HG03039 (cell line): ENCODE measurements around the gene SIRT4.
"Not testable (repeated sequence)": the region's sequence is repeated elsewhere in the genome, so short reads cannot be mapped to it uniquely, and the experiment has no call there.

Experiments used
- ATAC-seq: cut with Tn5 transposase; IDR thresholded peaks from one replicate; pipeline ENCODE4 v1.9.1; 2021; ENCODE audit warnings: mild to moderate bottlenecking, moderate library complexity; ENCODE audit not compliant: unreplicated experiment

Gene SIRT4, protein sequence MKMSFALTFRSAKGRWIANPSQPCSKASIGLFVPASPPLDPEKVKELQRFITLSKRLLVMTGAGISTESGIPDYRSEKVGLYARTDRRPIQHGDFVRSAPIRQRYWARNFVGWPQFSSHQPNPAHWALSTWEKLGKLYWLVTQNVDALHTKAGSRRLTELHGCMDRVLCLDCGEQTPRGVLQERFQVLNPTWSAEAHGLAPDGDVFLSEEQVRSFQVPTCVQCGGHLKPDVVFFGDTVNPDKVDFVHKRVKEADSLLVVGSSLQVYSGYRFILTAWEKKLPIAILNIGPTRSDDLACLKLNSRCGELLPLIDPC

DNA sequence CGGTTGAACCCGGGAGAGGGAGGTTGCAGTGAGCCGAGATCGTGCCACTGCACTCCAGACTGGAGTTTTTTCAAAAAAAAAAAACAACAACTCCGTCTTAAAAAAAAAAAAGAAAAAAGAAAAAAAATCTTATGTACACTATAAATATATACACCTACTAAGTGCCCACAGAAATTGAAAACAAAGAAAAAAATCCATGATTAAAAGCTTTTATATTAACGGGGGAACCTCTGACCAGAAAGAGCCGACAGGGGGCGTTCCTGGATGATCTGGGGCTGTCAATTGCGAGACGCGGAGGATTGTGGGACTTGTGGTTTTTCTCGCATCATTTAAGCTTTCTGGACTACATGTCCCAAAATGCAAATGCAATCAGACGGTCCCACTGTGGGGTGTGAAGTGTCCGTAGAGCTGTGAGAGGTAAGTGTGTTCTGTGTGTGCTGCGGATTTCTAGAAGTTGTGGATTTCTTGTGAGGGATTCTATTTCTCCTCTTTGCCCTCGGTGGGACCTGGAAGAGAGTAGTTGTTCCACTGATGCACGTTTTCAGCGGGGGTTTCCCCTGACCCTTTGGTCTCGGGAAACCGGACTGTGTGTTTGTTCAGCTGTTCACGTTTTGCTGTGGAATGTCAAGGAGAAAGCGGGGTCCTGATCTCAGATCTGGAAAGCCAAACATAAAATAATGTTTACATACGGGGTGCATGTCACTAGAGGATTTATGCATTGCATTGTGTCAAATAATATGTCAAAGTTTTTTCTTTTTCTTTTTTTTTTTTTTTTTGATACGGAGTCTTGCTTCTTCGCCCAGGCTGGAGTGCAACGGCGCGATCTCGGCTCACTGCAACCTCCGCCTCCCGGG, at the start of gene SIRT4:
SIRT4 (plus strand) TSS at position 360 of the 854 bp plus-strand sequence. CDS start 1,241 bp downstream, outside the sequence.
- peak; percentile 71 for ATAC-seq

DNA sequence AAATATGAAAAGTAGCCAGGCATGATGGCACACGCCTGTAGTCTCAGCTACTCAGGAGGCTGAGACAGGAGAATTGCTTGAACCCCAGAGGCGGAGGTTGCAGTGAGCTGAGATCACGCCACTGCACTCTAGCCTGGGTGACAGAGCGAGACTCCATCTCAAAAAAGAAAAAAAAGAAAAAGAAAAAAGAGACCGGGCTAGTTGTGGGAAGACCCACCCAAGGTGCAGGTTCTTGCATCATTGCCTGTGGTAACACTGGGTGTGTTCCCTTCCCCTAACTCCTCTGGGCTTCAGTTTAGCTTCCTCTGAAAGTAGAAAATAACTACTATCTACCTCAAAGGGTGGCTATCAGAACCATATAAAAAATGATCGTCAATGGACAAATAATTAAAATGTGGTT, 48.8 kb upstream of the SIRT4 start:
- not testable (repeated sequence) for ATAC-seq

DNA sequence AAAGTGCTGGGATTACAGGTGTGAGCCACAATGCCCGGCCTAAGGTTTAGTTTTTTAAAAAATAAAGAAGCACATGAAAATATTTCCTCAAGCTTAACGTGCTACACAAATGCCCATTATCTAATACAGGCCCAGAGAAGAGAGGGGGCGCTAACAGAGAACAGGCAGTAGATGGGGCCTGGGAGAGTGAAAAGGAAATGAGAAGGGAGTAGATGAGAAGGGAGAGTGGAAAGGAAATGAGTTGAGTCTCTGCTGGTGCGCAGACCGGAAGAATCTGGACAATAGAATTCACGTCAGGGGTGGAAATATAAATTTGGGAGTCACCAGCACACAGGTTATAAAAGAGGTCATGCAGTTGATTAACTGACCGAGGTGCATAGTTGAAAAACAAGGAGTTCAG, 47.3 kb upstream of the SIRT4 start:
- ATAC-seq = no peak

DNA sequence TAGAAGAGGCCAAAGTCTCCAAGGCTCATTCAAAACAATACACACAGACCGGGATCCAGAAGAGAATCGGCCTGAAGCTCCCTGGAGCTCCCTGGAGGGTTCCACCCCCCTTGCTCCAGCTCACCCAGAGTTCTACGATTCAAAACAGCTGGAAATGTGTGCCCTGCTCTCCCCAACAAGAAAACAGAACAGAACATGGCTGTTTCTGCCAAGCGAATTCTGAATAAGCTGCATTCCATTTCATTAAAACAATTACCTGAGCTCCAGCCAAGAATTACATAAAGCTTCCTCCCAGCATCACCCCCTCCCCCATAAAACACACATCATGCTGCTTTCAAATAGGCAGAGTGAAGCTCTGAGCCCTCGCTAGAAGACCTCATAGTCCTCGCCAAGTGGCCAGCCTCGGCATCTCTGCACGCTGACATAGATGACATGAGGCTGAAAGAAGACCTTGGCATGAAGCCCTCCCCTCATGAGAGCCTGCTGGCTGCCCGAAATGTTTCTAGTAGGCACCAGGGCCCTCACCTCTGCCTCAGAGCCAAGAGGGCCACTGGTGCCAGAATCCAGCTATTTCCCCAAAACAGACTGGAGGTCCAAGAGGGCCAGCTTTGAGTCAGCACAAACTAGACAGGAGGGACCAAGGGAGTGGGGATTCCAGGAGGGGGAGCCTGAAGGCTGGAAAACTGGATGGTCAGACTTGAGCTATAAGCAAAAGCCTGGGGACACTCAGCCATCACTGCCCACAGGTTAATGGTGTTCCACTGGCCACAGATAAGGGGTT, 44.9 kb upstream of the SIRT4 start:
- ATAC-seq = no peak

DNA sequence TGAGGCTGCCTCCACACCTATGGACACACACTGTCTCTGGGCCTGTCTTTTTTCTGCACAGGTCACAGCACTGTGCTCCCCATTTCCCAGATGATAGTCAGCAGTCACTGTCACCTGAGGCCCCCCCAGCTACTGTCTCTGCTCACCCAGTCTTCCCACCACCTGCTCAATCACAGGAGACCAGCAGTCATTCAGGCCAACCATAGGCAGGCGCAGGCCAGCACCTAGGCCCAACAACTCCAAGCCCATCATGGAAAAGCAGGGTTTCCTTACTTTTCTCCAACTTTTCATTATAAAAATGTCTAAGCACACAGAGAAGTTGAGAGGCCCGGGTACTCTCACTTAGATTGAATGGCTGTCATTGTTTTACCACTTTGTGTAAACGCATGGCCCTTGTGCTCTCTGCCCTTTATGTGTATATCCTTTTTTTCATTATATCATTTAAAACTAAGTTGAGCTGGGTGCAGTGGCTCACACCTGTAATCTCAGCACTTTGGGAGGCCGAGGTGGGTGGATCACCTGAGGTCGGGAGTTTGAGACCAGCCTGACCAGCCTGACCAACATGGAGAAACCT, 43.7 kb upstream of the SIRT4 start:
- no peak for ATAC-seq

DNA sequence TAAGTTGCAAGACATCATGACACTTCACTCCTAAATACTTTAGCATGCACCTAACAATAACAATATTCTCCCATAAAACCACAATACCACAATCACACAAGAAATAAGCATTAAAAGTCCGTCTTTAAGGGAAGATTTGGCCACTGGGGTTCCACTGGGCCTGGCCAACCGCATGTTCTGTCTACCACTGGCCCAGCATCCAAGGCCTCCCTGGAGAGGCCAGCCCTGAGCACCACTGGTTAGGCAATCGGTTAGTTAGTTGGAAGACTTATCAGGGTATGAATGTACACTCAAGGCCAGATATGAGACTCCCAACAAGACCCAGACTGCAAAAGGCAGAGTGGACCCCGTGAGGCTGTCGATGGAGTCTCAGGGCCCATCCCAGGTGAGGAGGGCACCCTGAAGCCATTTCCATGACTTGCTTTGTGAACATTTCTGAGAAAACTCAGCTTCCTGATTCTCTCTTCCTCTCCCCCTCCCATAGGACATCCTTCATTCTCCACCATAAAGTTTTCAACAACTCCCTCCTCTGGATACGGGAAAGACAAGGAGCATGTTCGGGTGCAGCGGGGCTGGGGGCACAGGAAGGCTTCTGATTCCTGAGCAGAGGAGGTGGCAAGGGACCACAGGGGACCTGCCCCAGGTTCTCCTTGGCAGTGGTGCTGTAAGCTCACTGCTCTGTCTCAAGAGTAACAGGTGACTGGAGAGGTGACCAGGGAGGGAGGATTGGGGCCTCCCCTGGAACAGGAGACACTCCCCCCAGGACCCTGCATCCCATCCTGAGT, 42.5 kb upstream of the SIRT4 start:
- ATAC-seq = no peak

DNA sequence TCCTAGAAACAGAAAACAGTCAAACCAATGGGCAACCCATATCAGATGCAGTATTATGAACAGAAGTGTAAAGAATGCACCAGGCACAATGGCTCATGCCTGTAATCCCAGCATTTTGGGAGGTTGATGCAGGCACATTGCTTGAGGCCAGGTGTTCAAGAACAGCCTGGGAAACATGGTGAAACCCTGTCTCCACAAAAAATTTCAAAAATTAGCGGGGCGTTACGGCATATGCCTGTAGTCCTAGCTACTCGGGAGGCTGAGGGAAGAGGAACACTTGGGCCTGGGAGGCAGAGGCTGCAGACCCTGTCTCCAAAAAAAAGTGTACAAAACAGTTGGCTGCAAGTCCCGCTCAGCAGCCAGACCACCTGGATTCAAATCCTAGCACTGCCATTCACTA, 41.5 kb upstream of the SIRT4 start:
- ATAC-seq = no peak

DNA sequence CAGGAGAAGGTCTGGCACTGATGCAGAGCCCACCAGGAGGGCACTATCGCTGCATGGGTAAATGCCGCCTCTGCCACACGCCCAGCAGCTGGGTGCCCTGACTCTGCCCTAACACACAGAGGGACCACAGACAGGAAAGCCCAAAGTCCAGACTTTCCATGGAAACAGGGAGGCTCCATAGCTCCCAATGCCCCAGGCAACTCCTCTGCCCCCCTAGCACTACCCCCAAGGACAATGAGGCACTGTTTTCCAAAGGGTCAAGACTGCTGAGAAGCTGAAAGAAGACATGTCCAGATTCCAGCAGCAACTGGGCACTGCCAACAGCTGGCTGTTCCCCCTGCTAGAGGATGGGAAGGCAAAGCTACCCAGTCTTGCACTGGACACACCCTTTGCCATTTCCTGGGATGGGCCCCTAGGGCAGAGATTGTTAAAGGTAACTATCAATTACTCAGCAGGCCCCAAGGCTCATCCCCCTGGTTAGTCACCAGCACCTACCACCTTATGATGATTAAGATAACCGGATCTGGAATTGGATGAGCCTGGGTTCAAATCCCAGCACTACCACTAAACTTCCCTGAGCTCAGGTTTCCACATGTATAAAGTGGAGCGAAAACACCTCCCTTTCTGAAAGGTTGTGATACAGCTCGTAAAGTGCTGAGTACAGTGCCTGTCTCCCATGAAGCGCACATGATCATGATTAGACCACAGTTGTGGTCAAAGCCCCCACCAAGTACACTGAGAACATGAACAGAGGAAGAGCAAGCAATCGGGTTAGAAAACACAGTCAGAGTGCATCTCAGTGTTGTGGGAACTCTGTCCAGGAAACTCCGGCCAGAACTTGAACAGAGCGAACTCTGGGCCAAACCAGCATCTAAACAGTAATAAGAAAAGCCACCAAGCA, 39.9 kb upstream of the SIRT4 start:
- ATAC-seq = no peak

DNA sequence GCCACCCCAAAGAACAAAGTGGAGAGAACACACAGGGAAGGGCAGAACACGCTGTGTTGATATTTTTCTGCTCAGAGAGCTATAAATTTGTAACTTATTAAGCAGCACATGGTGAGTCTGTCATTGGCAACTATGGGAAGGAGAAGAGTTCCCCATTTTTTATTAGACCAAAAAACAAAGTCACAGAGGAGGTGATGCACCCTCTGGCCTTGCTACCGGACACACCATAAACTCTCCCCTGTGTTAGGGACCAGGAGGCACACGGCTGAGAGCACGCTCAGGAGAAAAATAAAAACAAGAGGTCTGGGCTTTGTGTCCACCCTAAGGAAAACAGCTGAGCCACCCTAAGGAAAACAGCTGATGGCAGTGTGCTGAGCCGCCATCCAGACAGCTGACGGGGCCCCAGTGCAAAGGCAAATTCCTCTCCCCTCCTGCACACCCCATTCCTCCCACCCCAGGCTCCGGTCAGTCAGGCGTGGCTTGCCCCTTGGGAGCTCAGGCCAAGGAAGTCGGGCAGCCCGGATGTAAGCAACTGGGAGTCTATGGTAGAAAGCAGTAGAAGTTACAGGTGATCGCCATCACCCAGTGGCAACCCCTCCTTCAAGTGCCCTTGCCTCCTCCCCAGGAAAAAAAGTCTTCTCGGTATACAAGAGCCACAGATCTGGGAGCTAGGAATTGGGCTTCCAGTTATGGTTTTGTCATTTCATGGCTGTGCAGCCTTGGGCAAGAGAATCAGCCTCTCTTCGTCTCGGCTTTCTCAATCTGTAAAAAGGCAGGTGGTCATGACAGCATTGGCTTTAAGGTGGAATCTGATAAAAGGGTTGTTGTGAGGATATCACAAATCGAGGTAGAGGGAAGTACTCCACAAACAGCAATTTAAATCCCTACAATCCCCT, 39.0 kb upstream of the SIRT4 start:
- ATAC-seq = no peak

DNA sequence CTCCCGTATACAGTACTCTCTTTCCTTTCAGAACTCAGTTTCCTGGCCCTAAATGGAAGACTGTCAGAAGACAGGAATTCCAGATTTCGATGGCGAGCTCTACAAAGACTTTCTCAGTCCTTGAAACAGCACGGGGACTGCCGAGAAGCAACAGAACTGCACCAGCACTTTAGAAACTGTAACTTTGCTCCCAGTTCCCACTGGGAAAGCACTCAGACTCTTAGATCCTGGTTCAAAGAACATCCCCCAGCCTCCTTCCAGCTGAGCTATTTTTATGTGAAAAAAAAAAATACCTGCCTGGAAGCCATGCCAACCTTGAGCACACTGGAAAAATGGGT, 38.4 kb upstream of the SIRT4 start:
- no peak for ATAC-seq

DNA sequence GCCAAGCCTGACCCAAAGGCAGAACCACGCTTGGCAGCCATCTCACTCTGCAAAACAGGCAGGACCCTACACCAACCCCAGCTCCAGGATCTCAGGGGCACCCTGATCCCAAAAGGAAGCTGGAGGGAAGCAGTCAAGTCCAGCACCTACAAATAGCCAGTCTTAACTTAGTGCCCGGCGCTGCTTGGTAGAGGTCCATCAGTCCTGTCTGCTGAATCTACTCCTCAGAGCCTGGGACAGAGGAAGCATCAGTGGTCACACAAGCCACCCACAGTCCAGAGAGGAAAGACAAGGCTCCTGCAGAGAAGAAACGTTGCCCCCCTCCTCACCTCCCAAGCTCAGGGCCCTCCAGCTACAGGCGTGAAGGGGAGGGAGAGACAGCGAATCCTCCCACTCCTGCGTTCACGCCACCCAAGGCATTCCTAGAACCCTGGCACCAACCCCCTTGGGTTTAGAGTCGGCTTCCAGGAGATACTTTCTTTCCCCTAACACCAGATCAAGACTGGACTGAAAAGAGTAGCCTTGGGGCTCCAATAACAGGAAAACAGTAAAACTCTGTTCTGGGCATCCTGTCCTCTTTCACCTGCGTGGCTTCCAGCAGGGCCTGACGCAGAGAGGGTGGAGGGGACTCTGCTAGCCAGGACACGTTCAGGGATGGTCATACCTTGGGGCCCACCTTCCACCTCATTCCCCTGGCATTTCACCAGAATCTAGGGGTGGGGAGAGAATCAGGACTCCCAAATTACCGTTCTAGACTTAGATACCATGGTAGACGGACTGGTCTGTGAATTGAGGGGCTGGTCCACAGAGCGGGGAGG, 37.8 kb upstream of the SIRT4 start:
- no peak for ATAC-seq

DNA sequence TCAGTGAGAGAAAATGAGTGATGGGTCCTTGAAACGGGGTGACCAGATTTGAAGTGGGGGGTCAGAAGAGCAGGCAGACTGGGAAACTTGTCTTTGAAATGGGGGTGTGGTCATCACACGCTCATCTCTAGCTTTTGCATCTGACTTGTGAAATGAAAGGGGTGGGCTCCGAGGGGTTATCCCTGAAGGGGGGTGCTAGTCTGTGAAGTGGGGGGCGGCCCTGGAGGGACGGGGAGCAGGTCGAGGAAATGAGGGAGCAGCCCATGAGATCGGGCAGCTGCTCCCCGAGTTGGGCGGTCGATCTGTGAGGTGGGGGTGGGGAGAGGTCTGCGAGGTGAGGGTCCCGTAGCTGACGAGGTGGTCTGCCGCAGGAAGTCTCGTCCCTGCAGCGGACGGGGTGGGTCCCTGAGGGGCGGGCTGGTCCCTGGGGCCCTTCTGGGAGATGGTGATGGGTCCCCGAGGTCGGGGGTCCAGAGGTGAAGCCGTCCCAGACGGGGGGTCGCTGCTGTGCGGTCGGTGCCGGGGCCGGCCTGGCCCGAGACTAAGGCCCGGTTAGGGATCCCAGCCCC, 37.1 kb upstream of the SIRT4 start:
- peak; percentile 38 for ATAC-seq

DNA sequence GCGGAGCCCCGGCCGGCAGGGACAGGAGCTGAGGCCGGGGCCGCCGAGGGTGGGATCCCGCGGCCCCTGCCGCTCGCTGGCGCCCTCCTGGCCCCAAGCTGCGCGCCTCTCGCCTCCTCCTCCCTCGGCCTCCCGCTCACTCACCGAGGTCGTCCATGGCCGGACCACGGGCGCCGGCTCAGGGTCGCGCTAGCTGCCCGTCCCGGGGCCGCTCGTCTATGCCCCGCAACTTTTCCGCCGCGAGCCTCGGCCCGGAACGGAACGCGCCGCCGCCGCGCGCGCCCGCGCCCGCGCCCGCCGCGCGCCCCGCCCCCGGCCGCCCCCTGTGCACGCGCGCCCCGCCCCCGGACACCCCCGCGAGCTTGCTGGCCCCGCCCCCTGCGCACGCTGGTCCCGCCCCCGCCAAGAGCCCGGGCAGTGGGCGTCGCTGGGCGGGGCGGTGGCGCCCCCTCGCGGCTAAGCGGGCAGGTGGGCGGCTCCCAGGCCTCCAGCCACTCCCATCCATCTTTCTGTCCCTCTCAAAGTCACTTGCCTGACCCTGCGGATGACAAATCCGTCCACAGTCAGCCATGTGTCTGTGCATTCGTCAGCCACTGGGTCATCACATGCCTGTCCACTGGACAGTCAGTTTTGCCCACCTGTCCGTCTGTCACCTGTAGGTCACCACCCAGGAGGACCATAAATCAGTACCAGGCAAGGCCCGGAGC, 36.5 kb upstream of the SIRT4 start, which contains the start of gene PXN:
PXN (minus strand) TSS at position 258 of the 707 bp plus-strand sequence; CDS start at position 157, 101 bp downstream.
- ATAC-seq = peak; percentile 46

DNA sequence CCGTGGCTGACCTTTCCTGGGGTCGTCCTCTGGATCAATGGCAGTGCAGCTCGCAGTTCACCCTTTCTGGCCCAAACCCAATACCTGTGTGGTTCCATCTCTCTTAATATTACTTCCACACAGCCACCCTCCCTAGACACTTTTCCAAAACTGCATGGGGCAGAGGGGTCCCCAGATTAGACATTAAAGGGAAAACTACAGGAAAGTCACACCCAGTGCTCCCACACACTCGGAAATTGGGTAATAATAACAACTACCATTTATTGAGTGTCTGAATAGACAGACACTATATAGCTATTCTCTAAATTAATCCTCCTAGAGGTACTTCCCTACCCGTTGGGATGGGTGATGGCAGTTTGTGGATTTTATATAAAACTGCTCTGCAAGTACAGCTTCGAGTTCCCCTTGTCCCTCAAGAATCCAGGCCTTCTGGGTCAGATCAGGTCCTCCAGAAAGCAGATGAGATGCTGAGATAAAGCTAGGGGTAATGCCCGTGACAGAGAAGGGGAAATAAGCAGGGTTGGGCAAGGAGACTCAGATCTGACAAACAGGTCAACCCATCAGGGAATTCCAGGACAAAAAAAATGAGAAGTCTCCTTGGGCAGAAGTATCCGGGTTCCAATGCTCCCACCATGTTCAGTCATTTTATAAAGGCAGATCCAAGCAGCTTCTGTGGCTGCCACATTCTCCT, 35.8 kb upstream of the SIRT4 start:
- ATAC-seq = no peak

DNA sequence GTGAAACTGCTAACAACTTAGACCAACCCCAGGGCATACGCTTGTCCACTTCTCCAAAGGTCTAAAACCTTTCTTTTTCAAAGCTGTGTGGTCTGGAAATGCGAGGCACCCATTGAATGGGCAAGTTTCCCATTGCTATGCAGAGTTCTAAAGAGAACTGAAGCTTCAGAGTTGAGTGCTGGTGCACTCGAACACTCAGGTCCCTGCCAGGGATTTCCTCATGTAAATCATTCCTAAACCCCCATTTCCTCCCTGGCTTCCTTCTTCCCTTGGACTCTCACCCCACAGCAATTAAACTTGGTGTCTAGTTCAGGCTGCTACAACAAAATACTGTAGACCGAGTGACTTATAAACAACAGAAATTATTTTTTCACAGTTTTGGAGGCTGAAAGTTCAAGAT, 34.4 kb upstream of the SIRT4 start:
- no peak for ATAC-seq

DNA sequence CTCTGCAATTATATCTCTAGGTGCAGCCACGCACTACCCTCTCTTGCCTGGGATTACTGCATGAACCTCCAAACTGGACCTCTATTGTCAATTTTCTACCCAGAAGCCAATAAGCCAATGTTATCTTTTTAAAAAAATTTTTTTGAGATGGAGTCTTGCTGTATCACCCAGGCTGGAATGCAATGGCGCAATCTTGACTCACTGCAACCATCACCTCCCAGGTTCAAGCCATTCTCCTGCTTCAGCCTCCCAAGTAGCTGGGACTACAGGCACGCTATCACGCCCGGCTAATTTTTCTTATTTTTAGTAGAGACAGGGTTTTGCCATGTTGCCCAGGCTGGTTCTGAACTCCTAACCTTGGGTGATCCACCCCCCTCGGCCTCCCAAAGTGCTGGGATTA, 25.4 kb upstream of the SIRT4 start:
- no peak for ATAC-seq
